ENCODE data around the gene PLEKHG2.

DNA sequence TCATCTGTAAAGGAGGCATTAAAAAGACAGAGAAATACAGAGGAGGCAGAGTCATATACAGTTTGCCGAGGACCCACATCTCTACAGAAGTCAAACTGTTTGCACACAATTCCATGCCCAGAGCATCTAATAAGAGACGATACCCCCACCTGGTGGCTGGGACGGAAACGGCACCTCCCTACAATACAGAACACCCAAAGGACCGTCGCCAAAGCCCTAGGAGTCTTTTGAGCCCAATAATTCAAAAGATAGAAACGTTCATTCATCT, 703 bp upstream of the PLEKHG2 start:
- TF ChIP-seq, protein P1, sequence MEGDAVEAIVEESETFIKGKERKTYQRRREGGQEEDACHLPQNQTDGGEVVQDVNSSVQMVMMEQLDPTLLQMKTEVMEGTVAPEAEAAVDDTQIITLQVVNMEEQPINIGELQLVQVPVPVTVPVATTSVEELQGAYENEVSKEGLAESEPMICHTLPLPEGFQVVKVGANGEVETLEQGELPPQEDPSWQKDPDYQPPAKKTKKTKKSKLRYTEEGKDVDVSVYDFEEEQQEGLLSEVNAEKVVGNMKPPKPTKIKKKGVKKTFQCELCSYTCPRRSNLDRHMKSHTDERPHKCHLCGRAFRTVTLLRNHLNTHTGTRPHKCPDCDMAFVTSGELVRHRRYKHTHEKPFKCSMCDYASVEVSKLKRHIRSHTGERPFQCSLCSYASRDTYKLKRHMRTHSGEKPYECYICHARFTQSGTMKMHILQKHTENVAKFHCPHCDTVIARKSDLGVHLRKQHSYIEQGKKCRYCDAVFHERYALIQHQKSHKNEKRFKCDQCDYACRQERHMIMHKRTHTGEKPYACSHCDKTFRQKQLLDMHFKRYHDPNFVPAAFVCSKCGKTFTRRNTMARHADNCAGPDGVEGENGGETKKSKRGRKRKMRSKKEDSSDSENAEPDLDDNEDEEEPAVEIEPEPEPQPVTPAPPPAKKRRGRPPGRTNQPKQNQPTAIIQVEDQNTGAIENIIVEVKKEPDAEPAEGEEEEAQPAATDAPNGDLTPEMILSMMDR (conservative IDR thresholded peaks at IDR 0.05 in 1 of 2, IDR thresholded peaks at IDR 0.05 in 1 of 2; ENCODE audit: low read depth in 1 of 2, low read length in 2 of 2), result peak; percentile 85 to 91
- TF ChIP-seq EZH2 (IDR thresholded peaks at IDR 0.05; ENCODE audit: low read length, missing control alignments), result no peak
